GM23338 (cell line): ENCODE results near the gene FCER2. TPM values are rescaled to one million over a fixed set of nuclear protein-coding genes. Genes with fewer than 3 reads are reported as not detected.

ENCODE experiments used
- ATAC-seq: fragments of 200-7000 bp; cut with Tn5 transposase; 3 replicates; pipeline ENCODE4 v1.9.1; 2020
- DNase-seq: peaks from one replicate; pipeline ENCODE4 v3.0.0-alpha.2; 2015; ENCODE audit warnings: low spot score
- H2AFZ ChIP-seq: fragments of 200-600 bp; sonication (generic); 2 replicates; pipeline ENCODE4 v1.8.0; 2016; ENCODE audit warnings: antibody characterized with exemption, mild to moderate bottlenecking, moderate library complexity
- H3F3A ChIP-seq: fragments of 200-600 bp; sonication (generic); replicated peaks from 2 replicates; pipeline ENCODE4 v1.8.0; 2017; ENCODE audit warnings: antibody characterized with exemption, mixed run types, low read depth
- H3K27ac ChIP-seq: fragments of 200-600 bp; sonication (generic); 2 replicates; pipeline ENCODE4 v1.6.1; 2016; ENCODE audit warnings: low read depth
- H3K27me3 ChIP-seq: fragments of 200-600 bp; sonication (generic); 2 replicates; pipeline ENCODE4 v1.8.0; 2016; ENCODE audit warnings: mild to moderate bottlenecking, mixed run types, moderate library complexity; ENCODE audit not compliant: insufficient read depth
- H3K36me3 ChIP-seq: fragments of 200-600 bp; sonication (generic); 2 replicates; pipeline ENCODE4 v1.8.0; 2016; ENCODE audit warnings: mild to moderate bottlenecking; ENCODE audit not compliant: insufficient read depth
- H3K4me1 ChIP-seq: fragments of 200-600 bp; sonication (generic); 2 replicates; pipeline ENCODE4 v1.8.0; 2016; ENCODE audit warnings: mild to moderate bottlenecking, moderate library complexity; ENCODE audit not compliant: insufficient read depth
- H3K4me2 ChIP-seq: fragments of 200-600 bp; sonication (generic); 2 replicates; pipeline ENCODE4 v1.7.1; 2017; ENCODE audit warnings: mixed run types
- H3K4me3 ChIP-seq: fragments of 200-600 bp; sonication (generic); 2 replicates; pipeline ENCODE4 v1.6.1; 2016; ENCODE audit warnings: mixed run types
- H3K79me2 ChIP-seq: fragments of 200-600 bp; sonication (generic); replicated peaks from 2 replicates; pipeline ENCODE4 v1.8.0; 2017; ENCODE audit warnings: mild to moderate bottlenecking; ENCODE audit not compliant: insufficient read depth
- H3K9me2 ChIP-seq: fragments of 200-600 bp; sonication (generic); 2 replicates; pipeline ENCODE4 v1.8.0; 2017; ENCODE audit not compliant: insufficient read depth
- H4K20me1 ChIP-seq: fragments of 200-600 bp; sonication (generic); replicated peaks from 2 replicates; pipeline ENCODE4 v1.8.0; 2017; ENCODE audit warnings: mild to moderate bottlenecking; ENCODE audit not compliant: insufficient read depth
- H3K27ac Mint-ChIP-seq: 2 replicates; pipeline ENCODE4 v1.8.0; 2020; ENCODE audit warnings: inconsistent platforms, mild to moderate bottlenecking, moderate library complexity, mixed read lengths
- H3K27me3 Mint-ChIP-seq: 3 replicates; pipeline ENCODE4 v1.8.0; 2022; ENCODE audit warnings: low read depth, mild to moderate bottlenecking, moderate library complexity, mixed read lengths, inconsistent platforms; ENCODE audit not compliant: insufficient read depth, poor library complexity
- H3K36me3 Mint-ChIP-seq: 3 replicates; pipeline ENCODE4 v1.8.0; 2021; ENCODE audit warnings: low read depth, mild to moderate bottlenecking, inconsistent platforms, moderate library complexity, mixed read lengths
- H3K4me1 Mint-ChIP-seq: 3 replicates; pipeline ENCODE4 v1.8.0; 2020; ENCODE audit warnings: mild to moderate bottlenecking, inconsistent platforms, mixed read lengths
- H3K4me3 Mint-ChIP-seq: 3 replicates; pipeline ENCODE4 v1.8.0; 2021; ENCODE audit warnings: moderate library complexity, mild to moderate bottlenecking, inconsistent platforms, mixed read lengths
- H3K9me3 Mint-ChIP-seq: 3 replicates; pipeline ENCODE4 v1.8.0; 2020; ENCODE audit warnings: moderate library complexity, mild to moderate bottlenecking, inconsistent platforms, mixed read lengths
- CREB1 ChIP-seq: fragments of 250-450 bp; sonication (Bioruptor Pico); IDR thresholded peaks from 2 replicates; pipeline ENCODE4 v1.5.0; 2020; ENCODE audit warnings: low read depth, mild to moderate bottlenecking, moderate library complexity
- CTCF ChIP-seq, 2 experiments: fragments of 200-600 bp in 1 of 2; sonication (generic) in 1 of 2; conservative IDR thresholded peaks; 2 replicates each; pipeline versions ENCODE4 v1.5.1 to v1.6.1; 2016 to 2017; ENCODE audit warnings: antibody characterized with exemption in 2 of 2, low read depth in 2 of 2, mild to moderate bottlenecking in 2 of 2, moderate library complexity in 1 of 2
- EZH2 ChIP-seq: fragments of 200-600 bp; sonication (generic); IDR thresholded peaks from one replicate; pipeline ENCODE4 v1.8.0; 2017; ENCODE audit warnings: antibody characterized with exemption, mild to moderate bottlenecking, low read depth; ENCODE audit not compliant: unreplicated experiment
- JUNB ChIP-seq: IDR thresholded peaks from one replicate; pipeline ENCODE4 v1.6.1; 2016; ENCODE audit warnings: antibody characterized with exemption; ENCODE audit not compliant: unreplicated experiment
- NANOG ChIP-seq: IDR thresholded peaks from 2 replicates; pipeline ENCODE4 v1.6.1; 2016; ENCODE audit warnings: antibody characterized with exemption, borderline replicate concordance
- POLR2AphosphoS5 ChIP-seq: IDR thresholded peaks from 2 replicates; pipeline ENCODE4 v1.6.1; 2016; ENCODE audit warnings: antibody characterized with exemption, low read depth
- ZNF114 ChIP-seq: fragments of 250-450 bp; sonication (Bioruptor Pico); IDR thresholded peaks from 2 replicates; pipeline ENCODE4 v1.5.0; 2020; ENCODE audit warnings: mild to moderate bottlenecking, moderate library complexity
- polyA plus RNA-seq: library from polyadenylated mRNA; unstranded; fragments of >200 nt; fragmentation: Nextera tagmentation; extraction: Ambion mirVana; gene quantifications from 2 replicates; pipeline ENCODE4 v1.2.1, GENCODE V29; 2016
- total RNA-seq: library from RNA; depleted of rRNA; stranded (reverse); fragments of >200 nt; shearing (Covaris generic); gene quantifications from 2 replicates; pipeline ENCODE4 v1.2.3, GENCODE V29; 2014
- TF ChIP-seq, protein P1 (sequence below): fragments of 250-450 bp; sonication (Bioruptor Pico); IDR thresholded peaks from 2 replicates; pipeline ENCODE4 v1.5.0; 2020; ENCODE audit warnings: mild to moderate bottlenecking, moderate library complexity

The FCER2 gene
- total and polyA plus RNA-seq, 2 experiments from 2014 or later = 0.29 TPM; not detected in 1

- H3K27ac ChIP-seq = no peak overlapping the region
- Mint-ChIP-seq H3K36me3 (no peaks in the 10 kb centered on the region), H3K4me3 (peak overlapping the region; percentile 74), H3K9me3 (no peaks in the 10 kb centered on the region), H3K27me3 (peaks cover 43% of the 10 kb centered on the region), H3K4me1 (peaks cover 14% of the 10 kb centered on the region), H3K27ac (no peak overlapping the region)
- no peaks in the 10 kb centered on the region for H3K79me2 ChIP-seq
- H3K27me3 ChIP-seq = peaks cover 56% of the 10 kb centered on the region
- no peaks in the 10 kb centered on the region for H3K36me3 ChIP-seq
- DNase-seq (peak; percentile 55), ATAC-seq (peak; percentile 58)
- H4K20me1 ChIP-seq = no peaks in the 10 kb centered on the region
- H3K4me2 ChIP-seq = peak overlapping the region; percentile 85
- peaks cover 5% of the 10 kb centered on the region; the same call in 1 of the 2 replicates for H3K4me1 ChIP-seq
- H3K4me3 ChIP-seq = peak overlapping the region; percentile 66
- H3K9me2 ChIP-seq = no peaks in the 10 kb centered on the region
- TF ChIP-seq JUNB (no peak), EZH2 (peak; percentile 19)
- H2AFZ ChIP-seq = peak overlapping the region; percentile 94
- no peaks in the 10 kb centered on the region for H3F3A ChIP-seq
These were observed 28.6 kb upstream of the FCER2 start for GRCh38 chr19:7730286-7731217.

GRCh38 chr19:7729831-7730285 is 27.9 kb upstream of the FCER2 start:
- TF ChIP-seq CREB1 (no peak), EZH2 (peak; percentile 16), NANOG (no peak), ZNF114 (CRISPR knock-in tag) (no peak)
- no peaks in the 10 kb centered on the region for H3F3A ChIP-seq
- H3K4me1 ChIP-seq = peaks cover 5% of the 10 kb centered on the region; the same call in 1 of the 2 replicates
- no peaks in the 10 kb centered on the region for H3K9me2 ChIP-seq
- peaks cover 14% of the 10 kb centered on the region for H3K4me1 Mint-ChIP-seq
- no peaks in the 10 kb centered on the region for H3K79me2 ChIP-seq
- DNase-seq = peak; percentile 80
- H3K9me3 Mint-ChIP-seq = no peaks in the 10 kb centered on the region; the same call in 2 of the 3 replicates
- H3K36me3 Mint-ChIP-seq = no peaks in the 10 kb centered on the region
- peaks cover 56% of the 10 kb centered on the region for H3K27me3 ChIP-seq
- H2AFZ ChIP-seq = peak overlapping the region; percentile 94
- H3K4me3 Mint-ChIP-seq = peak overlapping the region; percentile 74
- H3K4me2 ChIP-seq = peak overlapping the region; percentile 85
- no peaks in the 10 kb centered on the region for H4K20me1 ChIP-seq
- ATAC-seq = peak; percentile 78
- peaks cover 43% of the 10 kb centered on the region for H3K27me3 Mint-ChIP-seq
- H3K27ac ChIP-seq = no peak overlapping the region
- H3K4me3 ChIP-seq = peak overlapping the region; percentile 66
- H3K36me3 ChIP-seq = no peaks in the 10 kb centered on the region
- H3K27ac Mint-ChIP-seq = no peak overlapping the region

DNA sequence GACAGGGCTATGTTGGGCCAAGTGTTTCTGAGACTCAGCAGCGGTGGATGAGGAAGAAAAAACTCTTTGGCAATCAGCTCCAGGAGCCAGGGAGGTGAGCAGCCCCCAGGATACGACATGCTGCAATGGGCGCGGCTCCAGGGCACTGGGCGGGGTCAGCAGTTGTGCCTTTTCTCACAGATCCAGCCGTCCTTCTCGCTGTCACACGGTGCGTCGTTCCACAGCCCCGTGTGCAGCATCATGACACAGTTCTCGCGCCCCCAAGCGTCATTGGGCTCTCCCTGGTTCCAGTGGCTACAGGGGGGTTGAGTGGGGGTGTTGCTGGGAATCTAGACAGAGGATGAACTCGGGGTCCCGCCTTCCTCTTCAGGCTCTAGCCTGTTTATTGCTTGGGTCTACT is 27.3 kb upstream of the FCER2 start:
- DNase-seq = peak; percentile 57
- ATAC-seq = peak; percentile 46
- Histone ChIP-seq H3K4me3 (peak overlapping the region; percentile 66), H3K79me2 (no peaks in the 10 kb centered on the region), H4K20me1 (no peaks in the 10 kb centered on the region), H3K9me2 (no peaks in the 10 kb centered on the region), H3K36me3 (no peaks in the 10 kb centered on the region), H2AFZ (peak overlapping the region; percentile 94), H3K27ac (no peak overlapping the region), H3K27me3 (peaks cover 56% of the 10 kb centered on the region), H3K4me2 (peak overlapping the region; percentile 85), H3F3A (no peaks in the 10 kb centered on the region), H3K4me1 (peaks cover 5% of the 10 kb centered on the region; the same call in 1 of the 2 replicates)
- no peak overlapping the region for H3K27ac Mint-ChIP-seq
- no peaks in the 10 kb centered on the region for H3K36me3 Mint-ChIP-seq
- peak overlapping the region; percentile 74 for H3K4me3 Mint-ChIP-seq
- H3K9me3 Mint-ChIP-seq = no peaks in the 10 kb centered on the region; the same call in 2 of the 3 replicates
- H3K27me3 Mint-ChIP-seq = peaks cover 43% of the 10 kb centered on the region
- peaks cover 14% of the 10 kb centered on the region for H3K4me1 Mint-ChIP-seq
- no peak for TF ChIP-seq POLR2AphosphoS5
- TF ChIP-seq, protein P1, sequence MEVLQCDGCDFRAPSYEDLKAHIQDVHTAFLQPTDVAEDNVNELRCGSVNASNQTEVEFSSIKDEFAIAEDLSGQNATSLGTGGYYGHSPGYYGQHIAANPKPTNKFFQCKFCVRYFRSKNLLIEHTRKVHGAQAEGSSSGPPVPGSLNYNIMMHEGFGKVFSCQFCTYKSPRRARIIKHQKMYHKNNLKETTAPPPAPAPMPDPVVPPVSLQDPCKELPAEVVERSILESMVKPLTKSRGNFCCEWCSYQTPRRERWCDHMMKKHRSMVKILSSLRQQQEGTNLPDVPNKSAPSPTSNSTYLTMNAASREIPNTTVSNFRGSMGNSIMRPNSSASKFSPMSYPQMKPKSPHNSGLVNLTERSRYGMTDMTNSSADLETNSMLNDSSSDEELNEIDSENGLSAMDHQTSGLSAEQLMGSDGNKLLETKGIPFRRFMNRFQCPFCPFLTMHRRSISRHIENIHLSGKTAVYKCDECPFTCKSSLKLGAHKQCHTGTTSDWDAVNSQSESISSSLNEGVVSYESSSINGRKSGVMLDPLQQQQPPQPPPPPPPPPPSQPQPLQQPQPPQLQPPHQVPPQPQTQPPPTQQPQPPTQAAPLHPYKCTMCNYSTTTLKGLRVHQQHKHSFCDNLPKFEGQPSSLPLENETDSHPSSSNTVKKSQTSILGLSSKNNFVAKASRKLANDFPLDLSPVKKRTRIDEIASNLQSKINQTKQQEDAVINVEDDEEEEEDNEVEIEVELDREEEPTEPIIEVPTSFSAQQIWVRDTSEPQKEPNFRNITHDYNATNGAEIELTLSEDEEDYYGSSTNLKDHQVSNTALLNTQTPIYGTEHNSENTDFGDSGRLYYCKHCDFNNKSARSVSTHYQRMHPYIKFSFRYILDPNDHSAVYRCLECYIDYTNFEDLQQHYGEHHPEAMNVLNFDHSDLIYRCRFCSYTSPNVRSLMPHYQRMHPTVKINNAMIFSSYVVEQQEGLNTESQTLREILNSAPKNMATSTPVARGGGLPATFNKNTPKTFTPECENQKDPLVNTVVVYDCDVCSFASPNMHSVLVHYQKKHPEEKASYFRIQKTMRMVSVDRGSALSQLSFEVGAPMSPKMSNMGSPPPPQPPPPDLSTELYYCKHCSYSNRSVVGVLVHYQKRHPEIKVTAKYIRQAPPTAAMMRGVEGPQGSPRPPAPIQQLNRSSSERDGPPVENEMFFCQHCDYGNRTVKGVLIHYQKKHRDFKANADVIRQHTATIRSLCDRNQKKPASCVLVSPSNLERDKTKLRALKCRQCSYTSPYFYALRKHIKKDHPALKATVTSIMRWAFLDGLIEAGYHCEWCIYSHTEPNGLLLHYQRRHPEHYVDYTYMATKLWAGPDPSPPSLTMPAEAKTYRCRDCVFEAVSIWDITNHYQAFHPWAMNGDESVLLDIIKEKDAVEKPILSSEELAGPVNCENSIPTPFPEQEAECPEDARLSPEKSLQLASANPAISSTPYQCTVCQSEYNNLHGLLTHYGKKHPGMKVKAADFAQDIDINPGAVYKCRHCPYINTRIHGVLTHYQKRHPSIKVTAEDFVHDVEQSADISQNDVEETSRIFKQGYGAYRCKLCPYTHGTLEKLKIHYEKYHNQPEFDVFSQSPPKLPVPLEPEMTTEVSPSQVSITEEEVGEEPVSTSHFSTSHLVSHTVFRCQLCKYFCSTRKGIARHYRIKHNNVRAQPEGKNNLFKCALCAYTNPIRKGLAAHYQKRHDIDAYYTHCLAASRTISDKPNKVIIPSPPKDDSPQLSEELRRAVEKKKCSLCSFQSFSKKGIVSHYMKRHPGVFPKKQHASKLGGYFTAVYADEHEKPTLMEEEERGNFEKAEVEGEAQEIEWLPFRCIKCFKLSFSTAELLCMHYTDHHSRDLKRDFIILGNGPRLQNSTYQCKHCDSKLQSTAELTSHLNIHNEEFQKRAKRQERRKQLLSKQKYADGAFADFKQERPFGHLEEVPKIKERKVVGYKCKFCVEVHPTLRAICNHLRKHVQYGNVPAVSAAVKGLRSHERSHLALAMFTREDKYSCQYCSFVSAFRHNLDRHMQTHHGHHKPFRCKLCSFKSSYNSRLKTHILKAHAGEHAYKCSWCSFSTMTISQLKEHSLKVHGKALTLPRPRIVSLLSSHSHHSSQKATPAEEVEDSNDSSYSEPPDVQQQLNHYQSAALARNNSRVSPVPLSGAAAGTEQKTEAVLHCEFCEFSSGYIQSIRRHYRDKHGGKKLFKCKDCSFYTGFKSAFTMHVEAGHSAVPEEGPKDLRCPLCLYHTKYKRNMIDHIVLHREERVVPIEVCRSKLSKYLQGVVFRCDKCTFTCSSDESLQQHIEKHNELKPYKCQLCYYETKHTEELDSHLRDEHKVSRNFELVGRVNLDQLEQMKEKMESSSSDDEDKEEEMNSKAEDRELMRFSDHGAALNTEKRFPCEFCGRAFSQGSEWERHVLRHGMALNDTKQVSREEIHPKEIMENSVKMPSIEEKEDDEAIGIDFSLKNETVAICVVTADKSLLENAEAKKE (CRISPR knock-in tag) = no peak
- no peak for TF ChIP-seq CTCF (conservative IDR thresholded peaks at IDR 0.05; ENCODE audit: low read depth in 2 of 2)
